Measurements from ENCODE around the gene GAGE12F.
"Not testable (repeated sequence)": the region's sequence is repeated elsewhere in the genome, so short reads cannot be mapped to it uniquely, and the experiment has no call there.

GRCh38 chrX:49541433-49541832, 19.2 kb upstream of the GAGE12F start, which contains the start of gene GAGE12D:
- TF ChIP-seq POLR2A, CTCF (IDR thresholded peaks at IDR 0.05): not testable (repeated sequence)

Data from gastroesophageal sphincter (tissue), 3 donors.